Measurements from ENCODE around the gene SYTL5.

The SYTL5 gene

GRCh38 chrX:38028300-38028699 lies 21.9 kb downstream of the SYTL5 start:
- DNase-seq (ENCODE audit: low read depth), result no peak

DNA sequence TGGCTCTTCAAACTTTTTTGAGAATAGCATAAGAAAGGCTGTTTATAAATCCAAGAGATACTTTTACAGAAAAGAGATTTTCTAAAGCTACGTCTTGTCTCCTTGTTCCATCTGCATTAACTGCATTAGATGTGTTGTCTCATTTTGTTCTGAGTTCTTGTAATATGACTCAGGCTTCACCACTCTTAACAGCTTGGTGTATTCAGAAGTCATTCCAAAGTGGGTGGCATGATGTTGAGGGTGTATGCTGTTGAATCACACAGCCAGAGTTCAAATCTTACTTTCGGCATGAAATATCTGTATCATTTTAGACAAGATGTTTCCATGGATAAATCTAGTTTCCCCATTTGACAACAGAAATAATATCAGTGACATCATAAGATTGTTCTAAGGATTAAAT lies 30.1 kb downstream of the SYTL5 start:
- DNase-seq (ENCODE audit: low read depth), result no peak

GRCh38 chrX:38038501-38038900 lies 32.1 kb downstream of the SYTL5 start:
- no peak for DNase-seq (ENCODE audit: low read depth)

- DNase-seq (ENCODE audit: low read depth), result no peak
Observed at GRCh38 chrX:38041237-38041636, 34.9 kb downstream of the SYTL5 start.

- DNase-seq (ENCODE audit: low read depth), result no peak
Observed at GRCh38 chrX:38044701-38045100, 38.3 kb downstream of the SYTL5 start.

DNA sequence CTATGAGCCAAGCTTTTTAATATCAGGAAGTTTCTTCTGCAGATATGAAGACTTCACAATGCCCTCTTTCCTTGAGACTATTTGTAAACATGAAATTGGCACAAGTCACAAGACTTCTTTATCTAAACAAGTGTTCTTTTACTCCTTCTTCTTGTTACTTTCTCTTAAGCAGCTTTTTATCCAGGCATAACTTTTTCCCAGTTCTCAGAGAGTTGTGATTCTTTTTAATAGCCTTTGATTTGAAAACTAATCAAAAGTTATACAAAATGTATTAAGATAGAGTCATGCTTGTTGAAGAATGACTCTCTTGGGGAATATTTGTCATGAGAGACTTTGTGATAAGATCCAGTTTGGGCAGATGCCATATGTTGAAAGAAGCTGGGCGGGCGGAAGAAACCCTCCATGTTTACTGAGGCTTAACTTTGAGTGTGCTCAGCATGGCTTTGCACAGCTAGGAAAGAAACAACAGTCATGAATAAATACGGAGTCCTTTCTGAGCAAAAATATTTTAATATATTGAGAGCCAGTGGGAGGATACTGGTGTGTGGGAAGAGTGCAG lies 39.3 kb downstream of the SYTL5 start:
- DNase-seq (ENCODE audit: low read depth), result no peak

DNA sequence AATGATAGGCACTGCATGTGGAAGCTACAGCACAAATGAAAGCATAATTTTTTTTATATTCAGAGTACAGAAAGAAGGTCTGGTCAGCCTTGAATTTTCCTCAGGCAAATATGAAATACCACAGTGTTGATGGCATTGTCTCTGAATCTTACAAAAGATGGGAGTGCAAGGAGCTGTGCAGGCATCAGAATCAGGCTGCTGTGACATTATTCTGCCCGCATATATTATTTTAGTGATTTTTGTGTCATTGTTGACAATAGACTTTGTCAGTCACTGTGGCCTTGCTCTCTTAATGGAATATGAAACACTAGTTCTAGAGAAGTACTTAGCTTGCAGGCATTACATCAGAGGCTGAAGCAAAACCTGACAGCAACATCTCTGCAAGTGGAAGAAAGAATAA lies 42.5 kb downstream of the SYTL5 start:
- no peak for DNase-seq (ENCODE audit: low read depth)

GRCh38 chrX:38050806-38051205 lies 44.5 kb downstream of the SYTL5 start:
- no peak for DNase-seq (ENCODE audit: low read depth)

DNA sequence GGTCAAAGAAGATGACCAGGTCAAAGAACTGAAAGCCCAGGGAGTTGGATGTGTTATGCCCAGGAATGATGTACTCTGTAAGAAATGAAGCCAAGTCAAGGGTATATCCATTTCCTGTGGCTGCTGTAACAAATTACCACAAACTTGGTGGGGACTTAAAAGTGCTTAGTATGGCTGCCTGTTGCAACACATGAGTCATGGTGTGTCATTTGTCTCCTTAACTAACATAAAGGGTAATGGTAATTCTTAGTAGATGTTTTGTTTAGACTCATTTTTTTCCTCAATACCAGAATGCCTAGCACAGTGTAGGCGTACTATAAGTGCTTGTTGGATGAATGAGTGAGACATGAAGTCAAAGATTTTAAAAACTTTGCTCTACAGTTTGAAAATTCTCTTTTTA lies 45.7 kb downstream of the SYTL5 start:
- no peak for DNase-seq (ENCODE audit: low read depth)

GRCh38 chrX:38055170-38055847 lies 49.0 kb downstream of the SYTL5 start:
- DNase-seq (ENCODE audit: low read depth), result no peak

GRCh38 chrX:38060331-38060878 lies 54.1 kb downstream of the SYTL5 start:
- no peak for DNase-seq (ENCODE audit: low read depth)

- no peak for DNase-seq (ENCODE audit: low read depth)
Observed at GRCh38 chrX:38061335-38061734, 55.0 kb downstream of the SYTL5 start.

DNA sequence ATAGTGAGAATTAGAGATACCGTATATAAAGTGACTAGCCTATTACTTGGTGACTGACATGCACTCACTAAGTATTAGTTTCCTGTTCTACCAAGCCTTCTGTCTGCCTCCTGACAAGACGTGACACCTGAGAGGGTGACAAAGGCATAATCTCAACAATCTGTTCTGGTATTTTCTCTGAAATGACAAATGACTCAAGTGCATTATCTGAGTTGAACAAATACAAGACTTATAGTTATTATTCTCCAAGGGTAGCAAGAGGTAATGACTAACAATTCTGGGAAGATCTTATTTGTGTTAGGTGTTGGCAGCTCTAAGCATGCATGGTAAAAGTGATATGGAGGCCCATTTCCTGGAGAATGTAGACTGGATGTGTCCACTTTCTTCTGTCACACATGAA lies 60.6 kb downstream of the SYTL5 start:
- no peak for DNase-seq (ENCODE audit: low read depth)

GRCh38 chrX:38069273-38069672 lies 62.9 kb downstream of the SYTL5 start:
- DNase-seq (ENCODE audit: low read depth), result no peak

DNA sequence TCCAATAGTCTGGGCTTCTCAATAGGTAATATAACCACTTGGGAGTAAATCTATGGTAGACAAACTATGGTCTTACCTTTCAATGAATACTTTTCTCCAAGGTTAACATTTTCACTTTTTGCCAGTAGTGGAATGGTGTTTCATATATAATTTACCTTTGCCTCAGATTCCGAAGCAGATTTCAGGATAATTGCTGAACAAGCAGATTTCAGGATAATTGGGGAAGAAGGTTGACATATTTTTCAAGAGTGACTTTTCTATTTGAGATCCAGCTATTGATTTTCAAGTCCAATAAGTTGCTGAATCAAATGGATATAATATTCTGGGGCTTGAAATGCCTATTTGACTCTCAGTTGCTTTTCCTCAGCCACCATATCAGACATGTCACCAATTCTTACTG lies 63.6 kb downstream of the SYTL5 start:
- DNase-seq (ENCODE audit: low read depth), result no peak

DNA sequence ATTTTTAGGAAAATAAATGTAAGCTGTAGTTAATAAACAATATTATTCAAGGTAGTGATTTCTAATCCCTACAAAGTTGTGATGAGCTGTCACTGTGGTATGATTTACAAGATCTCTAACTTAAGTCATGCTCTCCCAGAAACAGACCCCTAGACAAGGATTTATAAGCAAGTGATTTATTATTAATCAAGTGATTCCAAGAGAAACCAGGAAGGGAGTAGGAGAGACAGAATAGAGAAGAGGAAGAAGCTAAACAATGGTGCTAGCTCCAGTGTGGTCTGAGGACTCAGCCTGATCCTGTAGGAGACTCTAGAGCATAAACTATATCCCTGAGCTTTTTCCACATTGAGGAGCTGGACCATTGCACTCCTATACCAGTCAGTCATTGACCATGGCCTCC lies 73.1 kb downstream of the SYTL5 start:
- DNase-seq (ENCODE audit: low read depth), result no peak

DNA sequence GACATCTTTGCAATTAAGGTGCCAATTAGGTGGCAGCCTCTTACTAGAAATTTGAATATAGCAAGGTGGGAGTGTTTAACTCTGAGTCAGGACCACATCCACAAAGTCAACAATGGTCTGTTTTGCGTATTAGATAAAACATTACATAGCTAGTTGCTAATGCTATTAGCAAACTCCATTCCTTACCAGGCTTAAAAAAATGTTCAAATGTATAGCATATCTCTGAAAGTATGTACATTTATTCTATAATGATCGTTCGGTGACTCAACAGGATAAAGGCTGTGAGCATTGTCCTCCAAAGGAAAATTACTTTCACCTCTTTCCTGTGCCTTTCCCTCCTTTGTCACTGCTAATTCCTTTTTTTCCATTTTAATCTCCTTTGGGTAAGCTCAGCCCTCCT lies 74.5 kb downstream of the SYTL5 start:
- DNase-seq (ENCODE audit: low read depth), result no peak

DNA sequence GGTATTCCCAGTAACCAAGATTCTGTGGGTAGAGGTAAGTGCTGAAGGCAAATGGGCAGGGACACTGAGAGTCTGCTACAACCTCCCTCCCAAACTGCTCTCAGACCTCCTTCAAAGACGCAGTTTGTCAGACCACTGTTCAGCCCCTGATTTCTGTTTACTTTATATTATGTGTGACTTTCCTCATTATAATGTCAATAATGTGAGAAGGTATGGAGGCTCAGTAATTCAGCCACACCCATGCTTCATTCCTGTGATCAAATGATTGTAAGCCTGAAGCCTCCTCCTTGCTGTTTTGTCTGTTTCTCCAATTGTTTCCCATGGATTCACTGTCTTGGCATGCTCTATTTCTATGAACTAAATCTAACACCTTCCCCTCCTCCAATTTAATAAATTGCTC lies 75.6 kb downstream of the SYTL5 start:
- DNase-seq (ENCODE audit: low read depth), result no peak

DNA sequence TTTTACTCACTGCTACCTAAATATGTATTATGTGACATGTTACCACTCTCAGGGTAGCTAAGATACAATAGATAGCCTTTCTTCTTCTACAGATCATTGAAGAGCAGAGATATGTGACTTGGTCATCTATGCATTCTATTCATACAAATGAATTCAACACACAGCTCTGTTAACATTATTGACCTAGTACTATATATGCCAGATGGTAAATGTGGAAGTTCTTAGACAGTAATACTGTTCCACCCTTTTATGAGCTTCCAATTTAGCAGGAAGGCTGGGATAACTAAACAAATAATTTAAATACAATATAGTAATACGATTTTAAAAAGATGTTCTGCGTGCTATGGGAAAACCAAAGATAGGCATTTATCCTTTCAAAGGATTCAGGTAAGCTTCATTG lies 76.0 kb downstream of the SYTL5 start:
- no peak for DNase-seq (ENCODE audit: low read depth)

- no peak for DNase-seq (ENCODE audit: low read depth)
Observed at GRCh38 chrX:38085813-38086212, 79.5 kb downstream of the SYTL5 start.

DNA sequence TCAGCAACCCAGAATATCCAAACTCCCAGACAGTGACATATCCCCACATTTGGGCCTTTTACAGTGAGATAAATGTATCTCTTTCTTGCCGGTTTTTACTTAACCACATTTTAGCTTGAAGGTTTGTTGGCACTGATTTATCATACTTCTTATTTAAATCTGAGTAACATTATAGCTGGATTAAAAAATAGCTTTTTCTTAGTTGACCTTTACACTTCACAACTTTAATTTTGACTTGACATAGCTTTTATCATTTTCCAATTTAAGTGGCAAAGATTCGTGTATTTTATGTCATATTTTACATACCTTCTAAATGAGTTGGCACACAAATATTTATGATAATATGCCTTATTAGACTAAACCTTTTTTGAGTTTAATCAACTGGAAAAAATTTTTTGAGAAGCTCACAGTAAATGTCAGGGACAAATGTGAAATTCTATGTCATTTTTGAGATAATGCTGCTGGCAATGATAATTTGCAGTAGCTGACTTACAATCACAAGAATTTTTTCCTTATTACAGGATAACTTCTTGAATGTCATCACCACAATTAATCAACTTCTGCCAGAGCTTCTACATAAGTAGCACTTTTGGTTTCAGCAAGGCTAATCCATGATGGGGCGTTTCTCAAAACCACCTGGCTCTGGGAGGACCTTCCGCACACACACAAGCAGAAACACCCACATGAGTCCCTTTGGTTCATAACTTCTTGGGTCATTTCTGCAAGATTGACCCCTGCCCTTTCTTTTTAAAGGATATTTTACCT lies 80.3 kb downstream of the SYTL5 start:
- no peak for DNase-seq (ENCODE audit: low read depth)

- no peak for DNase-seq (ENCODE audit: low read depth)
Observed at GRCh38 chrX:38087594-38087993, 81.2 kb downstream of the SYTL5 start.

All from stimulated activated CD8-positive, alpha-beta memory T cell treated with anti-CD3 and anti-CD28 coated beads, Interleukin-7, amount 100 ng/mL, for 24 hours (primary cell).